Measurements from ENCODE around the gene GNB2. TPM values are rescaled to one million over a fixed set of nuclear protein-coding genes. Genes with fewer than 3 reads are reported as not detected.

The GNB2 gene
- total RNA-seq, 1 donor from 2014 or later: 87.1 TPM

Other genes starting within 250 kb of the GNB2 start
- gene ZCWPW1, start 245.0 kb upstream of the GNB2 start, total RNA-seq: 2.1 TPM
- gene MEPCE, start 243.9 kb upstream of the GNB2 start, total RNA-seq: 23.9 TPM
- 10.3 TPM for gene PPP1R35, start 237.2 kb upstream of the GNB2 start, total RNA-seq
- not detected for gene SPACDR, start 209.5 kb upstream of the GNB2 start, total RNA-seq
- 25.2 TPM for gene TSC22D4, start 194.5 kb upstream of the GNB2 start, total RNA-seq
- gene NYAP1, start 189.8 kb upstream of the GNB2 start, total RNA-seq: 2.3 TPM
- 7.6 TPM for gene AGFG2, start 134.5 kb upstream of the GNB2 start, total RNA-seq
- 2.9 TPM for gene SAP25, start 99.8 kb upstream of the GNB2 start, total RNA-seq
- gene LRCH4, start 87.6 kb upstream of the GNB2 start, total RNA-seq: 30.1 TPM
- 1.2 TPM for gene FBXO24, start 87.4 kb upstream of the GNB2 start, total RNA-seq
- 88.0 TPM for gene PCOLCE, start 71.4 kb upstream of the GNB2 start, total RNA-seq
- gene MOSPD3, start 61.2 kb upstream of the GNB2 start, total RNA-seq: 4.4 TPM
- gene TFR2, start 32.2 kb upstream of the GNB2 start, total RNA-seq: 1.3 TPM
- not detected for gene ACTL6B, start 17.3 kb upstream of the GNB2 start, total RNA-seq
- gene GIGYF1, start 20.5 kb downstream of the GNB2 start, total RNA-seq: 28.2 TPM
- 23.1 TPM for gene POP7, start 32.4 kb downstream of the GNB2 start, total RNA-seq
- gene EPO, start 46.7 kb downstream of the GNB2 start, total RNA-seq: not detected
- not detected for gene ZAN, start 59.9 kb downstream of the GNB2 start, total RNA-seq
- 49.1 TPM for gene EPHB4, start 153.8 kb downstream of the GNB2 start, total RNA-seq
- gene SLC12A9, start 179.0 kb downstream of the GNB2 start, total RNA-seq: 14.2 TPM
- gene TRIP6, start 193.6 kb downstream of the GNB2 start, total RNA-seq: 38.6 TPM
- gene SRRT, start 201.4 kb downstream of the GNB2 start, total RNA-seq: 54.8 TPM
- gene UFSP1, start 216.0 kb downstream of the GNB2 start, total RNA-seq: 2.7 TPM
- 112 TPM for gene ACHE, start 222.1 kb downstream of the GNB2 start, total RNA-seq